A549 (cell line): ENCODE data around the gene NRGN. TPM values are rescaled to one million over a fixed set of nuclear protein-coding genes. Genes with fewer than 3 reads are reported as not detected.
A peak's percentile ranks its signal among the peaks of the same experiment; 100 is the strongest.

ENCODE experiments used
- ATAC-seq, 2 experiments: fragments of 200-7000 bp in 1 of 2; fragments of >200 bp in 1 of 2; cut with Nextera tagmentation in 1 of 2; cut with Tn5 transposase in 1 of 2; 3 replicates each; pipeline versions ENCODE4 v1.8.0 to v1.9.1; 2018 to 2020; ENCODE audit warnings: mild to moderate bottlenecking in 1 of 2, moderate library complexity in 1 of 2
- CTCF ChIA-PET: fragments of 300-600 bp; sonication (Branson Sonifier 250); formaldehyde crosslinking; extraction: SDS; loops from one replicate; lab custom pipeline; 2021; ENCODE audit warnings: antibody characterized with exemption, inconsistent platforms; lab: Yijun Ruan, JAX
- POLR2A ChIA-PET: fragments of 350-600 bp; formaldehyde crosslinking; extraction: SDS; loops from one replicate; lab custom pipeline; 2021; ENCODE audit warnings: antibody characterized with exemption, inconsistent platforms; lab: Yijun Ruan, JAX
- DNase-seq, 2 experiments: peaks; one replicate each; pipeline versions ENCODE4 v3.0.0 to v3.0.0-alpha.2; 2011 to 2016; ENCODE audit warnings: low read depth in 1 of 2, low spot score in 1 of 2
- FAIRE-seq: peaks from 2 replicates; lab custom pipeline; 2011; peaks lifted over from hg19 to GRCh38; lab: Jason Lieb, UNC
- H3K27ac ChIP-seq, 2 experiments: fragments of >200 bp; sonication (Bioruptor Twin); formaldehyde crosslinking; 3 replicates each; pipeline ENCODE4 v1.5.1; 2016 to 2017
- H3K4me1 ChIP-seq: fragments of >200 bp; sonication (Bioruptor Twin); formaldehyde crosslinking; 3 replicates; pipeline ENCODE4 v1.6.1; 2016
- H3K4me2 ChIP-seq: fragments of >200 bp; sonication (Bioruptor Twin); formaldehyde crosslinking; 3 replicates; pipeline ENCODE4 v1.6.1; 2016
- H3K4me3 ChIP-seq: fragments of >200 bp; sonication (Bioruptor Twin); formaldehyde crosslinking; 3 replicates; pipeline ENCODE4 v1.5.1; 2016
- H3K9me3 ChIP-seq: fragments of >200 bp; sonication (Bioruptor Twin); formaldehyde crosslinking; 3 replicates; pipeline ENCODE4 v1.6.1; 2016
- BCL3 ChIP-seq: fragments of >200 bp; sonication (Bioruptor Twin); formaldehyde crosslinking; IDR thresholded peaks from 3 replicates; pipeline ENCODE4 v1.6.1; 2016
- CEBPB ChIP-seq, 2 experiments: fragments of >200 bp in 1 of 2; sonication (Bioruptor Twin) in 1 of 2; formaldehyde crosslinking in 1 of 2; IDR thresholded peaks; 2 replicates each; pipeline ENCODE4 v1.6.1; 2012 to 2016
- EHF ChIP-seq: fragments of 250-450 bp; sonication (Bioruptor Pico); IDR thresholded peaks from 2 replicates; pipeline ENCODE4 v1.5.0; 2020; ENCODE audit warnings: mild to moderate bottlenecking
- ESRRA ChIP-seq: fragments of 150-350 bp; IDR thresholded peaks from 2 replicates; pipeline ENCODE4 v1.6.1; 2014; ENCODE audit warnings: mild to moderate bottlenecking, low read length, borderline replicate concordance
- FOSB ChIP-seq: fragments of 250-450 bp; sonication (Bioruptor Pico); IDR thresholded peaks from 2 replicates; pipeline ENCODE4 v1.5.0; 2020; ENCODE audit warnings: mild to moderate bottlenecking, moderate library complexity
- FOXS1 ChIP-seq: fragments of 250-450 bp; sonication (Bioruptor Pico); IDR thresholded peaks from 2 replicates; pipeline ENCODE4 v1.5.0; 2020; ENCODE audit warnings: mild to moderate bottlenecking, moderate library complexity
- GATA3 ChIP-seq: IDR thresholded peaks from 2 replicates; pipeline ENCODE4 v1.6.1; 2012; ENCODE audit warnings: borderline replicate concordance
- HOXA7 ChIP-seq: fragments of 250-450 bp; sonication (Bioruptor Pico); IDR thresholded peaks from 2 replicates; pipeline ENCODE4 v1.5.0; 2020; ENCODE audit warnings: mild to moderate bottlenecking, moderate library complexity
- HOXB13 ChIP-seq: fragments of 250-450 bp; sonication (Bioruptor Pico); IDR thresholded peaks from 2 replicates; pipeline ENCODE4 v1.5.0; 2020; ENCODE audit warnings: low read depth, mild to moderate bottlenecking, moderate library complexity
- JUN ChIP-seq, 2 experiments: fragments of >200 bp; sonication (Bioruptor Twin); formaldehyde crosslinking; IDR thresholded peaks; 2 replicates in 1 of 2; 3 replicates in 1 of 2; pipeline ENCODE4 v1.6.1; 2016 to 2017
- JUNB ChIP-seq: fragments of >200 bp; sonication (Bioruptor Twin); formaldehyde crosslinking; IDR thresholded peaks from 2 replicates; pipeline ENCODE4 v1.6.1; 2016
- KDM1A ChIP-seq: fragments of 200-600 bp; sonication (generic); IDR thresholded peaks from 2 replicates; pipeline ENCODE4 v1.6.1; 2016; ENCODE audit warnings: low read depth, mild to moderate bottlenecking
- NPAS2 ChIP-seq: fragments of 250-450 bp; sonication (Bioruptor Pico); IDR thresholded peaks from 2 replicates; pipeline ENCODE4 v1.8.0; 2022; ENCODE audit warnings: mild to moderate bottlenecking, moderate library complexity, borderline replicate concordance
- POLR2A ChIP-seq: IDR thresholded peaks from 2 replicates; pipeline ENCODE4 v1.6.1; 2012; ENCODE audit warnings: mild to moderate bottlenecking, low read length
- RAD21 ChIP-seq, 2 experiments: fragments of >200 bp in 1 of 2; sonication (Bioruptor Twin) in 1 of 2; formaldehyde crosslinking in 1 of 2; IDR thresholded peaks in 1 of 2; conservative IDR thresholded peaks in 1 of 2; 2 replicates in 1 of 2; 3 replicates in 1 of 2; pipeline ENCODE4 v1.6.1; 2012 to 2018; ENCODE audit warnings: inconsistent platforms in 1 of 2
- RNF2 ChIP-seq: fragments of 200-600 bp; sonication (generic); IDR thresholded peaks from 2 replicates; pipeline ENCODE4 v1.6.1; 2016; ENCODE audit warnings: low read depth, mild to moderate bottlenecking, antibody characterized with exemption, moderate library complexity, borderline replicate concordance
- SMC3 ChIP-seq: fragments of >200 bp; sonication (Bioruptor Twin); formaldehyde crosslinking; IDR thresholded peaks from 3 replicates; pipeline ENCODE4 v1.6.1; 2018; ENCODE audit warnings: inconsistent platforms
- SREBF2 ChIP-seq: fragments of 450-650 bp; IDR thresholded peaks from 2 replicates; pipeline ENCODE4 v1.6.1; 2014; ENCODE audit warnings: mild to moderate bottlenecking, moderate library complexity
- USF2 ChIP-seq: fragments of 450-650 bp; IDR thresholded peaks from 2 replicates; pipeline ENCODE4 v1.6.1; 2014; ENCODE audit warnings: antibody characterized with exemption
- ZNF302 ChIP-seq: fragments of 250-450 bp; sonication (Bioruptor Pico); IDR thresholded peaks from 2 replicates; pipeline ENCODE4 v1.9.0; 2021; ENCODE audit warnings: inconsistent platforms, mild to moderate bottlenecking, moderate library complexity
- WGBS: methylation state at CpG from one replicate; pipeline ENCODE4 v1.1.6; 2017; ENCODE audit errors: missing lambda C conversion rate; 5-methylcytosine and 5-hydroxymethylcytosine counted together
- polyA plus RNA-seq, 4 experiments: library from polyadenylated mRNA; depleted of rRNA in 3 of 4; stranded (reverse); fragments of >200 nt; fragmentation: RNase III in 1 of 4; extraction: RNeasy Plus Mini Kit Qiagen cat#74134 plus additional on column Dnase treatment in 1 of 4; gene quantifications; 2 replicates in 3 of 4; 3 replicates in 1 of 4; pipeline ENCODE4 v1.2.3, GENCODE V29; 2011 to 2017
- TF ChIP-seq, protein P1 (sequence below): IDR thresholded peaks from 2 replicates; pipeline ENCODE4 v1.6.1; 2012
- TF ChIP-seq, protein P2 (sequence below): fragments of >200 bp; sonication (Bioruptor Twin); formaldehyde crosslinking; IDR thresholded peaks from 3 replicates; pipeline ENCODE4 v1.5.1; 2016
- TF ChIP-seq, protein P3 (sequence below): IDR thresholded peaks from 2 replicates; pipeline ENCODE4 v1.6.1; 2012; ENCODE audit warnings: low read depth, borderline replicate concordance

NRGN gene
- polyA plus RNA-seq, 2 of the 4 experiments (the other 2 are of a cell fraction), result 1.2 to 3.5 TPM

- Histone ChIP-seq H3K9me3 (no peaks in the 10 kb centered on the region), H3K4me1 (peaks cover 6% of the 10 kb centered on the region; the same call in 2 of the 3 replicates), H3K4me2 (peak overlapping the region; percentile 92), H3K4me3 (peak overlapping the region; percentile 66), H3K27ac (peak overlapping the region; percentile 79 to 93)
- DNase-seq (peak; percentile 84 to 85), ATAC-seq (peak; percentile 89 to 92), FAIRE-seq (no peak)
- POLR2A ChIA-PET, result interaction anchor here (0.9 to 1.4 kb wide), 4 partner anchors 12 to 90 kb away, joined by 4 to 9 read pairs (median 5); partner anchors contain the start of gene MSANTD2
- CTCF ChIA-PET, result interaction anchor here (0.6 to 5.0 kb wide), 24 partner anchors 10 to 180 kb away, joined by 3 to 39 read pairs (median 4); partner anchors contain the start of genes ESAM, ROBO3, SIAE and SPA17
- TF ChIP-seq RAD21 (conservative IDR thresholded peaks at IDR 0.05 in 1 of 2, IDR thresholded peaks at IDR 0.05 in 1 of 2), result peak in 1 of 2 experiments; percentile 21; a peak in 3 of 5 replicates
- no peak for TF ChIP-seq ZNF302 (CRISPR knock-in tag)
- TF ChIP-seq, protein P1, sequence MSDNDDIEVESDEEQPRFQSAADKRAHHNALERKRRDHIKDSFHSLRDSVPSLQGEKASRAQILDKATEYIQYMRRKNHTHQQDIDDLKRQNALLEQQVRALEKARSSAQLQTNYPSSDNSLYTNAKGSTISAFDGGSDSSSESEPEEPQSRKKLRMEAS, result peak; percentile 57
- TF ChIP-seq ESRRA, result no peak
- peak; percentile 39; the same call in 2 of the 3 replicates for TF ChIP-seq SMC3
- TF ChIP-seq HOXB13 (CRISPR knock-in tag), result no peak
- TF ChIP-seq, protein P2, sequence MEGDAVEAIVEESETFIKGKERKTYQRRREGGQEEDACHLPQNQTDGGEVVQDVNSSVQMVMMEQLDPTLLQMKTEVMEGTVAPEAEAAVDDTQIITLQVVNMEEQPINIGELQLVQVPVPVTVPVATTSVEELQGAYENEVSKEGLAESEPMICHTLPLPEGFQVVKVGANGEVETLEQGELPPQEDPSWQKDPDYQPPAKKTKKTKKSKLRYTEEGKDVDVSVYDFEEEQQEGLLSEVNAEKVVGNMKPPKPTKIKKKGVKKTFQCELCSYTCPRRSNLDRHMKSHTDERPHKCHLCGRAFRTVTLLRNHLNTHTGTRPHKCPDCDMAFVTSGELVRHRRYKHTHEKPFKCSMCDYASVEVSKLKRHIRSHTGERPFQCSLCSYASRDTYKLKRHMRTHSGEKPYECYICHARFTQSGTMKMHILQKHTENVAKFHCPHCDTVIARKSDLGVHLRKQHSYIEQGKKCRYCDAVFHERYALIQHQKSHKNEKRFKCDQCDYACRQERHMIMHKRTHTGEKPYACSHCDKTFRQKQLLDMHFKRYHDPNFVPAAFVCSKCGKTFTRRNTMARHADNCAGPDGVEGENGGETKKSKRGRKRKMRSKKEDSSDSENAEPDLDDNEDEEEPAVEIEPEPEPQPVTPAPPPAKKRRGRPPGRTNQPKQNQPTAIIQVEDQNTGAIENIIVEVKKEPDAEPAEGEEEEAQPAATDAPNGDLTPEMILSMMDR, result peak; percentile 57
- TF ChIP-seq RNF2, result peak; percentile 36; the same call in 1 of the 2 replicates
- no peak for TF ChIP-seq USF2
- 3% methylated on average over 20 of the region's 37 CpGs for WGBS
Observed at GRCh38 chr11:124746621-124747243, 7.0 kb downstream of the NRGN start.

DNA sequence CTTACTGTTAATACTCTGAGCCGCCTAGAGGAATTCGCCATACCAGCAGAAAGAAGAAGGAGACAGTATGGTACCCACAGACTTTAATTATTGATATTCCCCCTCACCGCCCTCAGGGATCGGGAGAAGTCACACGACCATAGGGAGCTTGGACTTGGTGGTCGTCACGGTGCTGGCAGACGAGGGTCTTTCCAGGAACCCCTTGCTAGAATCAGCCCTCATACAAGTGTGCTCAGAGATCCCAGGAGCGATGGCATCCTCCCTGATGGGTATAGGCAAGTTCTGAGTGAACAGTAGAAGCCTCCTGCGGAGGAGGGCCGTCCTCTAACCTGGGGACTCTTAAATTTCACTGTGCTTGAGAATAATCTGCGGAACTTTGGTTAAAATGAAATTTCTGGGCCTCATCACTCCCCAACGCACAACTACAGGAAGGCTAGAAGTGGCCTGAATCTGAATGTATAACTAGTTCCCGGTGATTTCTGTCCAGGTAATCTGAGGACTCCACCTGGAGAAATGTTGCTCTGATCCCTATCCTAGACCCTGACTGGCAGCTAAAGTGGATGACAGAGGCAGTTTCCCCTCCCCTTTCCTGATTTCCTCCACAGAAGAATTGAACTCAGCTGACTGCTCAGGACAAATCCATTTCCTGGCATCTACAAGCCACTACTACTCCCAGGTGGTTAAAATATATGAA, 7.8 kb downstream of the NRGN start:
- H3K4me3 ChIP-seq, result peak overlapping the region; percentile 66; the same call in 1 of the 3 replicates
- peak overlapping the region; percentile 79 to 93; a peak in 5 of 6 replicates for H3K27ac ChIP-seq
- FAIRE-seq, result no peak
- ChIA-PET POLR2A (interaction anchor here (1.3 to 1.4 kb wide), 2 partner anchors 11 to 89 kb away, joined by 5 to 9 read pairs; no protein-coding TSS in a partner anchor), CTCF (interaction anchor here (0.9 to 5.0 kb wide), 12 partner anchors 9 to 90 kb away, joined by 3 to 39 read pairs (median 6); partner anchors contain the start of gene ESAM)
- 0 out of 6 replicates have a peak, but pooled peaks of 1 of the 2 experiments have one; percentile 3 for ATAC-seq
- no peak for DNase-seq
- no peak for TF ChIP-seq USF2
- no peak for TF ChIP-seq FOXS1 (CRISPR knock-in tag)
- no peak for TF ChIP-seq GATA3
- TF ChIP-seq JUN (IDR thresholded peaks at IDR 0.05), result no peak
- no peak for TF ChIP-seq RAD21 (conservative IDR thresholded peaks at IDR 0.05 in 1 of 2, IDR thresholded peaks at IDR 0.05 in 1 of 2)
- peak overlapping the region; percentile 92 for H3K4me2 ChIP-seq
- H3K9me3 ChIP-seq, result no peaks in the 10 kb centered on the region
- peaks cover 6% of the 10 kb centered on the region; the same call in 2 of the 3 replicates for H3K4me1 ChIP-seq
- 68% methylated on average over 14 of the region's 14 CpGs for WGBS

GRCh38 chr11:124748100-124748418, 8.3 kb downstream of the NRGN start:
- no peak overlapping the region for H3K4me2 ChIP-seq
- FAIRE-seq, result no peak
- WGBS, result 84% methylated on average over 7 of the region's 7 CpGs
- TF ChIP-seq, protein P3, sequence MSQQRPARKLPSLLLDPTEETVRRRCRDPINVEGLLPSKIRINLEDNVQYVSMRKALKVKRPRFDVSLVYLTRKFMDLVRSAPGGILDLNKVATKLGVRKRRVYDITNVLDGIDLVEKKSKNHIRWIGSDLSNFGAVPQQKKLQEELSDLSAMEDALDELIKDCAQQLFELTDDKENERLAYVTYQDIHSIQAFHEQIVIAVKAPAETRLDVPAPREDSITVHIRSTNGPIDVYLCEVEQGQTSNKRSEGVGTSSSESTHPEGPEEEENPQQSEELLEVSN, result no peak
- no peak for TF ChIP-seq POLR2A
- no peak for TF ChIP-seq NPAS2
- no peak for TF ChIP-seq KDM1A
- TF ChIP-seq EHF (CRISPR knock-in tag), result no peak
- TF ChIP-seq SMC3, result no peak
- TF ChIP-seq JUNB, result no peak
- TF ChIP-seq BCL3, result no peak
- no peak for TF ChIP-seq FOSB (CRISPR knock-in tag)
- no peak for TF ChIP-seq SREBF2
- no peak for TF ChIP-seq CEBPB (IDR thresholded peaks at IDR 0.05)
- TF ChIP-seq RNF2, result no peak
- no peak for TF ChIP-seq HOXA7

More at GRCh38 chr11:124748100-124748418, 8.3 kb downstream of the NRGN start:
- ATAC-seq (no peak), DNase-seq (no peak)
- ChIA-PET CTCF (interaction anchor here (1.4 to 5.0 kb wide), 4 partner anchors 9 to 78 kb away, joined by 5 to 39 read pairs (median 24); partner anchors contain the start of gene ESAM), POLR2A (no interaction called here)
- Histone ChIP-seq H3K4me1 (peaks cover 6% of the 10 kb centered on the region; the same call in 2 of the 3 replicates), H3K9me3 (no peaks in the 10 kb centered on the region), H3K4me3 (no peak overlapping the region), H3K27ac (no peak overlapping the region)
